CD14-positive monocyte (primary cell): ENCODE results near the gene ARG1. TPM values are rescaled to one million over a fixed set of nuclear protein-coding genes. Genes with fewer than 3 reads are reported as not detected.

Experiments used
- DNase-seq, 3 donors: peaks; one replicate each; pipeline ENCODE4 v3.0.0-alpha.2; 2011 to 2022
- H2AFZ ChIP-seq: 2 replicates; pipeline ENCODE4 v1.6.0; 2012; ENCODE audit warnings: mild to moderate bottlenecking, low read depth, low read length, inconsistent platforms; ENCODE audit not compliant: insufficient read depth, poor library complexity, severe bottlenecking
- H3K27ac ChIP-seq, 2 donors: 1 replicate in 1 of 2; 2 replicates in 1 of 2; pipeline ENCODE4 v1.5.1; 2012 to 2013; ENCODE audit warnings: low read length in 2 of 2, control low read depth in 1 of 2, inconsistent platforms in 1 of 2, low read depth in 1 of 2, mild to moderate bottlenecking in 1 of 2
- H3K27me3 ChIP-seq, 2 donors: one replicate each; pipeline versions ENCODE4 v1.6.0 to v1.6.1; 2011 to 2013; ENCODE audit warnings: low read length in 2 of 2; ENCODE audit not compliant: control insufficient read depth in 2 of 2, insufficient read depth in 2 of 2
- H3K36me3 ChIP-seq, 2 donors: replicated peaks in 1 of 2; 1 replicate in 1 of 2; 2 replicates in 1 of 2; pipeline versions ENCODE4 v1.5.1 to v1.6.1; 2012 to 2013; ENCODE audit warnings: low read length in 2 of 2, control low read depth in 1 of 2, inconsistent platforms in 1 of 2, mild to moderate bottlenecking in 1 of 2; ENCODE audit not compliant: insufficient read depth in 2 of 2, control insufficient read depth in 1 of 2
- H3K4me1 ChIP-seq, 2 donors: 1 replicate in 1 of 2; 2 replicates in 1 of 2; pipeline versions ENCODE4 v1.5.1 to v1.6.1; 2012 to 2013; ENCODE audit warnings: low read length in 2 of 2, control low read depth in 1 of 2, inconsistent platforms in 1 of 2, mild to moderate bottlenecking in 1 of 2, moderate library complexity in 1 of 2; ENCODE audit not compliant: insufficient read depth in 2 of 2, control insufficient read depth in 1 of 2
- H3K4me2 ChIP-seq: replicated peaks from 2 replicates; pipeline ENCODE3; 2012; ENCODE audit warnings: low read length, moderate library complexity, mild to moderate bottlenecking; ENCODE audit not compliant: poor library complexity, severe bottlenecking; ENCODE audit errors: extremely low read depth
- H3K4me3 ChIP-seq, 3 experiments: fragments of 200-600 bp in 1 of 3; sonication (generic) in 1 of 3; replicated peaks in 1 of 3; 1 replicate in 2 of 3; 2 replicates in 1 of 3; pipeline ENCODE4 v1.5.1; 2011 to 2013; ENCODE audit warnings: low read length in 3 of 3, mild to moderate bottlenecking in 3 of 3, control low read depth in 2 of 3, low read depth in 2 of 3, inconsistent platforms in 1 of 3, moderate library complexity in 1 of 3
- H3K79me2 ChIP-seq: 2 replicates; pipeline ENCODE4 v1.6.0; 2012; ENCODE audit warnings: mild to moderate bottlenecking, control low read depth, inconsistent platforms, low read length, moderate library complexity; ENCODE audit not compliant: insufficient read depth
- H3K9ac ChIP-seq: 2 replicates; pipeline ENCODE4 v1.6.0; 2017; ENCODE audit warnings: low read length, mild to moderate bottlenecking; ENCODE audit not compliant: insufficient read depth, poor library complexity, severe bottlenecking
- H3K9me3 ChIP-seq, 2 donors: replicated peaks in 1 of 2; 1 replicate in 1 of 2; 2 replicates in 1 of 2; pipeline versions ENCODE4 v1.5.1 to v1.6.1; 2012 to 2013; ENCODE audit warnings: low read length in 2 of 2, control low read depth in 1 of 2; ENCODE audit not compliant: control insufficient read depth in 1 of 2, insufficient read depth in 1 of 2
- H4K20me1 ChIP-seq: 2 replicates; pipeline ENCODE4 v1.6.0; 2012; ENCODE audit warnings: mild to moderate bottlenecking, low read length, control low read depth, moderate library complexity; ENCODE audit not compliant: insufficient read depth
- H3K27ac Mint-ChIP-seq, 7 donors: one replicate each; pipeline ENCODE4 v1.8.0; 2020; ENCODE audit warnings: mild to moderate bottlenecking in 7 of 7, mixed read lengths in 7 of 7, moderate library complexity in 6 of 7, inconsistent platforms in 2 of 7
- H3K27me3 Mint-ChIP-seq, 3 donors: one replicate each; pipeline ENCODE4 v1.8.0; 2021 to 2022; ENCODE audit warnings: low read depth in 3 of 3, mild to moderate bottlenecking in 3 of 3, mixed read lengths in 3 of 3, moderate library complexity in 3 of 3, inconsistent platforms in 1 of 3
- H3K36me3 Mint-ChIP-seq, 2 donors: one replicate each; pipeline ENCODE4 v1.8.0; 2020; ENCODE audit warnings: mixed read lengths in 2 of 2, inconsistent platforms in 1 of 2, mild to moderate bottlenecking in 1 of 2
- H3K4me1 Mint-ChIP-seq: one replicate; pipeline ENCODE4 v1.8.0; 2020; ENCODE audit warnings: mild to moderate bottlenecking, mixed read lengths
- H3K4me3 Mint-ChIP-seq, 2 donors: one replicate each; pipeline ENCODE4 v1.8.0; 2020; ENCODE audit warnings: mild to moderate bottlenecking in 2 of 2, mixed read lengths in 2 of 2, moderate library complexity in 1 of 2
- H3K9me3 Mint-ChIP-seq, 7 donors: one replicate each; pipeline ENCODE4 v1.8.0; 2020 to 2022; ENCODE audit warnings: mixed read lengths in 7 of 7, mild to moderate bottlenecking in 6 of 7, moderate library complexity in 6 of 7, inconsistent platforms in 2 of 7
- CTCF ChIP-seq: fragments of 200-600 bp; IDR thresholded peaks from one replicate; pipeline ENCODE4 v1.8.0; 2022; ENCODE audit warnings: antibody characterized with exemption, mild to moderate bottlenecking
- WGBS: methylation state at CpG from one replicate; pipeline ENCODE4 v1.1.5; 2013; ENCODE audit warnings: missing lambda C conversion rate; ENCODE audit not compliant: insufficient coverage; 5-methylcytosine and 5-hydroxymethylcytosine counted together
- intact Hi-C, 2 donors: fragments of 100-400 bp; cut with micrococcal nuclease; formaldehyde crosslinking; loops; one replicate each; pipeline versions ENCODE4 v1.15.0 to v1.15.1; 2023
- polyA plus RNA-seq, 3 donors: library from polyadenylated mRNA; depleted of rRNA in 1 of 3; unstranded in 2 of 3; stranded (reverse) in 1 of 3; fragments of 300-500 nt in 2 of 3; fragments of >200 nt in 1 of 3; fragmentation: Illumina TruSeq in 2 of 3; gene quantifications; 1 replicate in 2 of 3; 2 replicates in 1 of 3; pipeline ENCODE4 v1.2.3, GENCODE V29; 2012 to 2021

The ARG1 gene
- polyA plus RNA-seq, 3 donors, result not detected

- DNase-seq, result no peak
- Histone ChIP-seq H3K36me3 (peaks cover 74 to 89% of the 10 kb centered on the region in 2 donors), H3K79me2 (no peaks in the 10 kb centered on the region), H3K4me3 (no peak overlapping the region), H3K4me2 (no peak overlapping the region), H4K20me1 (no peaks in the 10 kb centered on the region), H3K4me1 (no peaks in the 10 kb centered on the region), H3K9me3 (no peaks in the 10 kb centered on the region), H3K27ac (no peak overlapping the region), H3K27me3 (no peaks in the 10 kb centered on the region), H2AFZ (no peak overlapping the region), H3K9ac (no peak overlapping the region)
- Mint-ChIP-seq H3K36me3 (peaks cover 62 to 75% of the 10 kb centered on the region in 2 donors), H3K4me3 (no peak overlapping the region), H3K9me3 (no peaks in the 10 kb centered on the region), H3K27ac (no peak overlapping the region), H3K4me1 (peaks cover under 1% of the 10 kb centered on the region), H3K27me3 (no peaks in the 10 kb centered on the region)
- intact Hi-C loops, result no loop called here
- no peak for TF ChIP-seq CTCF
These were observed 8.5 kb downstream of the ARG1 start for GRCh38 chr6:131581523-131581922.

- Histone ChIP-seq H3K4me1 (no peaks in the 10 kb centered on the region), H2AFZ (no peak overlapping the region), H3K4me3 (no peak overlapping the region), H3K4me2 (no peak overlapping the region), H3K9me3 (no peaks in the 10 kb centered on the region), H3K36me3 (peaks cover 89 to 97% of the 10 kb centered on the region in 2 donors), H3K79me2 (no peaks in the 10 kb centered on the region), H3K9ac (no peak overlapping the region), H4K20me1 (no peaks in the 10 kb centered on the region), H3K27ac (no peak overlapping the region), H3K27me3 (no peaks in the 10 kb centered on the region)
- DNase-seq, result no peak
- Mint-ChIP-seq H3K27ac (no peak overlapping the region), H3K9me3 (no peaks in the 10 kb centered on the region), H3K36me3 (peaks cover 70 to 82% of the 10 kb centered on the region in 2 donors), H3K4me1 (no peaks in the 10 kb centered on the region), H3K4me3 (no peak overlapping the region), H3K27me3 (no peaks in the 10 kb centered on the region)
- intact Hi-C loops, result no loop called here
- WGBS, result 100% methylated on average over 1 of the region's 4 CpGs
- TF ChIP-seq CTCF, result no peak
These were observed 13.5 kb downstream of the ARG1 start for GRCh38 chr6:131586543-131586942.
